Measurements from ENCODE around the gene SYNGR1.
A peak's percentile ranks its signal among the peaks of the same experiment; 100 is the strongest.

The SYNGR1 gene

GRCh38 chr22:39426380-39427043 lies 76.7 kb downstream of the SYNGR1 start:
- Histone ChIP-seq H3K4me1 (ENCODE audit: control insufficient read depth, insufficient read depth, low read length) (peaks cover 44% of the 10 kb centered on the region), H3K4me3 (ENCODE audit: low read depth, low read length) (no peak overlapping the region), H3K9ac (ENCODE audit: low read length) (no peak overlapping the region), H3K9me3 (ENCODE audit: control insufficient read depth, insufficient read depth, low read depth, low read length) (no peaks in the 10 kb centered on the region), H3K27me3 (ENCODE audit: control insufficient read depth, insufficient read depth, low read length) (no peaks in the 10 kb centered on the region), H3K27ac (ENCODE audit: low read depth, low read length) (no peak overlapping the region), H3K36me3 (ENCODE audit: control insufficient read depth, insufficient read depth, low read length) (peaks cover 58% of the 10 kb centered on the region)

GRCh38 chr22:39427751-39428596 lies 78.2 kb downstream of the SYNGR1 start:
- Histone ChIP-seq H3K27me3 (ENCODE audit: control insufficient read depth, insufficient read depth, low read length) (no peaks in the 10 kb centered on the region), H3K9me3 (ENCODE audit: control insufficient read depth, insufficient read depth, low read depth, low read length) (no peaks in the 10 kb centered on the region), H3K4me3 (ENCODE audit: low read depth, low read length) (no peak overlapping the region; the same call in 1 of the 2 replicates), H3K9ac (ENCODE audit: low read length) (peak overlapping the region; percentile 27), H3K4me1 (ENCODE audit: control insufficient read depth, insufficient read depth, low read length) (peaks cover 44% of the 10 kb centered on the region), H3K36me3 (ENCODE audit: control insufficient read depth, insufficient read depth, low read length) (peaks cover 59% of the 10 kb centered on the region), H3K27ac (ENCODE audit: low read depth, low read length) (peak overlapping the region; percentile 59; the same call in 1 of the 2 replicates)

GRCh38 chr22:39428597-39429071 lies 78.8 kb downstream of the SYNGR1 start:
- H3K9ac ChIP-seq (ENCODE audit: low read length): peak overlapping the region; percentile 56
- peak overlapping the region; percentile 0 for H3K4me3 ChIP-seq (ENCODE audit: low read depth, low read length)
- H3K27me3 ChIP-seq (ENCODE audit: control insufficient read depth, insufficient read depth, low read length): no peaks in the 10 kb centered on the region
- peaks cover 57% of the 10 kb centered on the region for H3K36me3 ChIP-seq (ENCODE audit: control insufficient read depth, insufficient read depth, low read length)
- peaks cover 44% of the 10 kb centered on the region for H3K4me1 ChIP-seq (ENCODE audit: control insufficient read depth, insufficient read depth, low read length)
- no peaks in the 10 kb centered on the region for H3K9me3 ChIP-seq (ENCODE audit: control insufficient read depth, insufficient read depth, low read depth, low read length)
- H3K27ac ChIP-seq (ENCODE audit: low read depth, low read length): peak overlapping the region; percentile 84; the same call in 1 of the 2 replicates

- H3K27me3 ChIP-seq (ENCODE audit: control insufficient read depth, insufficient read depth, low read length): no peaks in the 10 kb centered on the region
- peak overlapping the region; percentile 84; the same call in 1 of the 2 replicates for H3K27ac ChIP-seq (ENCODE audit: low read depth, low read length)
- H3K9ac ChIP-seq (ENCODE audit: low read length): peak overlapping the region; percentile 56
- no peaks in the 10 kb centered on the region for H3K9me3 ChIP-seq (ENCODE audit: control insufficient read depth, insufficient read depth, low read depth, low read length)
- H3K4me3 ChIP-seq (ENCODE audit: low read depth, low read length): peak overlapping the region; percentile 0
- H3K4me1 ChIP-seq (ENCODE audit: control insufficient read depth, insufficient read depth, low read length): peaks cover 44% of the 10 kb centered on the region
- H3K36me3 ChIP-seq (ENCODE audit: control insufficient read depth, insufficient read depth, low read length): peaks cover 56% of the 10 kb centered on the region
Observed at GRCh38 chr22:39429186-39429585, 79.4 kb downstream of the SYNGR1 start.

- Histone ChIP-seq H3K4me1 (ENCODE audit: control insufficient read depth, insufficient read depth, low read length) (peaks cover 44% of the 10 kb centered on the region), H3K9ac (ENCODE audit: low read length) (no peak overlapping the region), H3K27me3 (ENCODE audit: control insufficient read depth, insufficient read depth, low read length) (no peaks in the 10 kb centered on the region), H3K36me3 (ENCODE audit: control insufficient read depth, insufficient read depth, low read length) (peaks cover 52% of the 10 kb centered on the region), H3K9me3 (ENCODE audit: control insufficient read depth, insufficient read depth, low read depth, low read length) (no peaks in the 10 kb centered on the region), H3K27ac (ENCODE audit: low read depth, low read length) (no peak overlapping the region), H3K4me3 (ENCODE audit: low read depth, low read length) (no peak overlapping the region)
Observed at GRCh38 chr22:39429916-39430575, 80.3 kb downstream of the SYNGR1 start.

GRCh38 chr22:39430576-39431150 lies 80.9 kb downstream of the SYNGR1 start:
- Histone ChIP-seq H3K27ac (ENCODE audit: low read depth, low read length) (no peak overlapping the region), H3K4me3 (ENCODE audit: low read depth, low read length) (no peak overlapping the region), H3K9me3 (ENCODE audit: control insufficient read depth, insufficient read depth, low read depth, low read length) (no peaks in the 10 kb centered on the region), H3K4me1 (ENCODE audit: control insufficient read depth, insufficient read depth, low read length) (peaks cover 44% of the 10 kb centered on the region), H3K9ac (ENCODE audit: low read length) (no peak overlapping the region), H3K36me3 (ENCODE audit: control insufficient read depth, insufficient read depth, low read length) (peaks cover 52% of the 10 kb centered on the region), H3K27me3 (ENCODE audit: control insufficient read depth, insufficient read depth, low read length) (no peaks in the 10 kb centered on the region)

- H3K27ac ChIP-seq (ENCODE audit: low read depth, low read length): no peak overlapping the region
- H3K4me1 ChIP-seq (ENCODE audit: control insufficient read depth, insufficient read depth, low read length): peaks cover 41% of the 10 kb centered on the region
- H3K4me3 ChIP-seq (ENCODE audit: low read depth, low read length): no peak overlapping the region
- no peaks in the 10 kb centered on the region for H3K9me3 ChIP-seq (ENCODE audit: control insufficient read depth, insufficient read depth, low read depth, low read length)
- H3K36me3 ChIP-seq (ENCODE audit: control insufficient read depth, insufficient read depth, low read length): peaks cover 48% of the 10 kb centered on the region
- H3K9ac ChIP-seq (ENCODE audit: low read length): no peak overlapping the region
- no peaks in the 10 kb centered on the region for H3K27me3 ChIP-seq (ENCODE audit: control insufficient read depth, insufficient read depth, low read length)
Observed at GRCh38 chr22:39431216-39431801, 81.5 kb downstream of the SYNGR1 start.

GRCh38 chr22:39431821-39432251 lies 82.0 kb downstream of the SYNGR1 start:
- no peaks in the 10 kb centered on the region for H3K27me3 ChIP-seq (ENCODE audit: control insufficient read depth, insufficient read depth, low read length)
- no peaks in the 10 kb centered on the region for H3K9me3 ChIP-seq (ENCODE audit: control insufficient read depth, insufficient read depth, low read depth, low read length)
- no peak overlapping the region for H3K27ac ChIP-seq (ENCODE audit: low read depth, low read length)
- H3K4me3 ChIP-seq (ENCODE audit: low read depth, low read length): no peak overlapping the region
- peaks cover 43% of the 10 kb centered on the region for H3K36me3 ChIP-seq (ENCODE audit: control insufficient read depth, insufficient read depth, low read length)
- no peak overlapping the region for H3K9ac ChIP-seq (ENCODE audit: low read length)
- peaks cover 36% of the 10 kb centered on the region for H3K4me1 ChIP-seq (ENCODE audit: control insufficient read depth, insufficient read depth, low read length)

- H3K36me3 ChIP-seq (ENCODE audit: control insufficient read depth, insufficient read depth, low read length): peaks cover 37% of the 10 kb centered on the region
- no peaks in the 10 kb centered on the region for H3K9me3 ChIP-seq (ENCODE audit: control insufficient read depth, insufficient read depth, low read depth, low read length)
- H3K27me3 ChIP-seq (ENCODE audit: control insufficient read depth, insufficient read depth, low read length): no peaks in the 10 kb centered on the region
- H3K9ac ChIP-seq (ENCODE audit: low read length): no peak overlapping the region
- peaks cover 32% of the 10 kb centered on the region for H3K4me1 ChIP-seq (ENCODE audit: control insufficient read depth, insufficient read depth, low read length)
- no peak overlapping the region for H3K27ac ChIP-seq (ENCODE audit: low read depth, low read length)
- no peak overlapping the region for H3K4me3 ChIP-seq (ENCODE audit: low read depth, low read length)
Observed at GRCh38 chr22:39432361-39432811, 82.6 kb downstream of the SYNGR1 start.

GRCh38 chr22:39433476-39434242 lies 83.9 kb downstream of the SYNGR1 start:
- H3K27ac ChIP-seq (ENCODE audit: low read depth, low read length): no peak overlapping the region
- H3K4me1 ChIP-seq (ENCODE audit: control insufficient read depth, insufficient read depth, low read length): peaks cover 27% of the 10 kb centered on the region
- no peak overlapping the region for H3K9ac ChIP-seq (ENCODE audit: low read length)
- H3K4me3 ChIP-seq (ENCODE audit: low read depth, low read length): no peak overlapping the region
- peaks cover 4% of the 10 kb centered on the region; the same call in 1 of the 2 replicates for H3K27me3 ChIP-seq (ENCODE audit: control insufficient read depth, insufficient read depth, low read length)
- H3K9me3 ChIP-seq (ENCODE audit: control insufficient read depth, insufficient read depth, low read depth, low read length): no peaks in the 10 kb centered on the region
- H3K36me3 ChIP-seq (ENCODE audit: control insufficient read depth, insufficient read depth, low read length): peaks cover 33% of the 10 kb centered on the region
